HG03354 (cell line): ENCODE results near the gene PRRC2B.

ENCODE experiments used
- ATAC-seq: cut with Tn5 transposase; IDR thresholded peaks from one replicate; pipeline ENCODE4 v1.9.1; 2021; ENCODE audit warnings: mild to moderate bottlenecking; ENCODE audit not compliant: unreplicated experiment, poor library complexity, severe bottlenecking

Gene PRRC2B

DNA sequence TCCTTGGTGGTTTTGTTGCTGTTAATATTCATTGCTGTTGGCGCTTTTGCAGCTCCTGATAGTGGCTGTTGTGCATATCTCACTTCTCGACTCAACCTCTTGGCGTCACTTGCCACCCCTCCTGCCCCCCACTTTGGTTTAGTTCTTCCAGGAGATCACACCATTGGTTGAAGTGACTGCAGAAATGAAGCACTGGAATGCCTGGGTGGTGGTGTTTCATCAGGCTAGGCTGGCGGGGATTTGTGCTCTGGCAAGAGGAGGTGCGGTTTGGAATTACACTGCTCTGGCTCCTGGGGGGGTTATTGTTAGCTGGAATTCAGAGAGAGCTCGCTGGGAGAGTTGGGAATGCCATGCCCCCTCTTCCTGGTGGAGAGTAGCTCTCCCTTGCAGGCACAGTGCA lies 11.5 kb downstream of the PRRC2B start:
- ATAC-seq: no peak

DNA sequence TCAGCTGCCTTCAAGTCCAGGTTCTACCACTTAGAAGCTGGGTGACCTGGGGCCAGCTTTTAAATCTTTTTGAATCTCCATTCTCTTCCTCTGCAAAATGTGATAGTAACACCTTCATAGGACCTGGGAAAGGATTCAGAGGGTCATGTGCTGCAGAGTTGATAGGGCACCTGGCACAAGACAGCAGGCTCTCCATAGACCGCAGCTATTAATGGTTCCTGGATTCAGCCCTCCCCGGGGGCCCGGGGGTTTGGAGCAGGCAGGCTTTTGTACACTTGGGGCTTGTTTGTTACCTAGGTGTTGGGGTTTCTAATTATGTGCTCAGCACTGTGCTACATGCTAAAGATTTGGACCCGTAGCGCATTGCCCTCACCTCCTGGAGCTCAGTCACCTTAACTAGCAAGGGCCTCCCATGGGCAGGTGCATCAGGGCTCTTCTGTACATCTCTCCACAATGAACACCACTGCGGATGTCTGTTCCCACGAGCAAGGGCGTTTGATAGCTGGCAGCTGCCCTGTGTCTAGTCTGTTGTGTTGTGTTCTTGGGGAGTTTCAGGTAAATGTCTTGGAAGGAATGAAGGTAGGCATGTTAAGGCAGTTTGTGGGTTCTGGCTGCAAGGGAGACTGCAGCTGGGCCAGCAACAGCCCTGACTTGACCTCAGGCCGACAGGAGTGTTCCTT lies 12.1 kb downstream of the PRRC2B start:
- ATAC-seq: no peak

DNA sequence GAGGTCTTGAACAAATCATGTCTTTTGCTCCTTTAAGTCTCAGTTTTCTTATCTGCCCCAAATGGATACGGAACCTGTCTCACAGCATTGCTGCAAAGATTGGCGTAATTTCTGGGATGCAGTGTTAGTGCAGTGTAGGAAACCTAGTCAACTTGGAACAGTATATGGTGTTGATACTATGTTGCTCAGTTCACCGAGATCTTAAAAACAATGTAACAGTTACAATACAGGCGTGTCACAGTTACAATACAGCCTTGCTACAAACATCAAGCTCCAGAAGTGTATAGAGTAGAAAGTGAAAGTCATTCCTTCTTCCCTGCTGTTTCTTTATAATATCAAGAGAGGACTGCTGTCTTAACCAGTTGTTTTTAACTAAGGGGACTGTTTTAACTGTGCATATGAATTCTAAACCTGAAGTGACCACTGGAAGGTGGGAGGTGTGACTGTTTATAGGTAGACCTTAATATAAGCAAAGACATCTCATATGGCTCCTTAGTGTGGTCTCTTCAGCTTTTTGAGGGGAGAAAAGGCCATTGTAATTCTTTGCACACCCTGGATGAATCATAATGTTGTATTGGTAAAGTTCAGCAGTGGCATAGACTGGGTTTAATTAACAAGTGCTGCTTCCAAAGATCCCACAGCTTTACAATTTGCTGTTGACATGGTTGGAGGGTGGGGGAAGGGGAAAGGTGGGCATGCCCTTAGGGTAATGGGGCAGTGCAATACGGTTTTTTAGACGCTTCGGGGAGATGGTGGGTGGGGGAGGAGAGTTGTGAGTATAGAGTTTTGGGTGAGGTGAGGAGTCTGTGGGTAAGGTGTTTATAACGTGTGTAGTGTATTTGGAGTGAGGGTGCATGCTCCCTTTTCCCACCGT lies 12.9 kb downstream of the PRRC2B start:
- no peak for ATAC-seq

DNA sequence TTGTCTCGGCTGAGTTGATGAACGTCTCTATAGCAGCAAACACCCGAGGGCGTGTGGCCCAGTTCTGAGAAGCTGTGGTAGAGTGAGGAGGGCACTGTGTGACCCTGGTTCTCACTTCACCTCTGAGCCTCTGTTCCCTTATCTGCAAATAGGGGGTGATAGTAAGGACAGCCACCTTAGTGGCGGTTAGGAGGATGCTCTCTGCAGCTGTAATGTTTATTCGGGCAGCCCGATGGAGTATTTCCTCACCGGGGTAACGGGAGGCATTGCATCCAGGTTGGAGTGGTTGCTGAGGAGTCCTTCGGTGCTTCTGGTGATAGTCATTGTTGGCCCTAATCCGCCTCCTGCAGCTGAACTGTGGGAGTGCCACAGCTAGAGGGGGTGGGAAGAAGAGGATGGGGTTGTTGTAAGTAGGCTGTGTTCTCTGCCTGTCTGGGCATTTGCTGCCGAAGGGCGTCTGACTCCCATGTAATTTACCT lies 13.9 kb downstream of the PRRC2B start:
- no peak for ATAC-seq

DNA sequence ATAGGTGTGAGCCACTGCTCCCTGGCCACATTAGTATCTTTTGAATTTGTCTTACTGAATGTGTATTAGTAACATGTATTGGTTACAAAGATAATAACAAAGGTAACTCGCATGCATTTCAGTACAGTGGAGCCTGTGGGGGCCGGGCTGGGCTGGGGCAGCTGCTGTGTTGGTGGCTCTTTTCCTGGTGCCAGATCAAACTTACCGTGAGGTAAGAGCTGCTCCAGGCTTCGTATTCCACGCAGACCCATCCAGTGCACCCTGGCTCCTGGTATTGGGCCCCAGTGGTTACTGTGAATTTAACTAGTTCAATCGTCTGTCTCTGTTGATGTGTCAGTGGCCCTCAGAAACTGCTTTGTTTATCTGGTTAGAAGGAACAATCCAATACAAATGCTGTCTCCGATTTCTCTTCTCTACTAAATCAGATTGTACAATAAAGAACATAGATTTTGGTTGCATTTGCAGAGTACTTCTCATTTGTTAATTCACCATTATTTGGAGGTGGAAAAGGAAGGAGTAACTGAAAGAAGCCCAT lies 15.6 kb downstream of the PRRC2B start:
- ATAC-seq: no peak

DNA sequence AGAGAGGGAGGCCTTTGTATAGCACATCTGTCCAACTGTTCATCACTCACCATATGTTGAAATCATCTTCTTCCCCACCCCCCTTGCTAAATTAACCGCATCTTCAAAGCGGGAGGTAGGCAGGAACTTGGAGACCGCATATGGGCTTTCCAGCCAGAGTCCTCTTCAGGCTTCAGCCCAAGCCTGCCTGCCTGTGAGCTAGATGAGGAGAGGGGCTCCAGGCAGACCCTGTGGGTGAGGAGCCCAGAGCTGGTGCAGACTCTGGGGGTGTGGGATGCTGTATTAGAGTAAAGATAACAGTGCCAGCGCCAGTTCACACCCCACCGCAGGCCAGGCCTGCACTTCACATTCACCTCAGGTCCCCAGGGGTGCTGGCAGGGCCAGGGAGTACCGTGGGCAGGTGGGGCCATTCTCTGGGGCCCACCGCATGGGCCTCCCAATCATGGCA lies 16.2 kb downstream of the PRRC2B start:
- no peak for ATAC-seq

DNA sequence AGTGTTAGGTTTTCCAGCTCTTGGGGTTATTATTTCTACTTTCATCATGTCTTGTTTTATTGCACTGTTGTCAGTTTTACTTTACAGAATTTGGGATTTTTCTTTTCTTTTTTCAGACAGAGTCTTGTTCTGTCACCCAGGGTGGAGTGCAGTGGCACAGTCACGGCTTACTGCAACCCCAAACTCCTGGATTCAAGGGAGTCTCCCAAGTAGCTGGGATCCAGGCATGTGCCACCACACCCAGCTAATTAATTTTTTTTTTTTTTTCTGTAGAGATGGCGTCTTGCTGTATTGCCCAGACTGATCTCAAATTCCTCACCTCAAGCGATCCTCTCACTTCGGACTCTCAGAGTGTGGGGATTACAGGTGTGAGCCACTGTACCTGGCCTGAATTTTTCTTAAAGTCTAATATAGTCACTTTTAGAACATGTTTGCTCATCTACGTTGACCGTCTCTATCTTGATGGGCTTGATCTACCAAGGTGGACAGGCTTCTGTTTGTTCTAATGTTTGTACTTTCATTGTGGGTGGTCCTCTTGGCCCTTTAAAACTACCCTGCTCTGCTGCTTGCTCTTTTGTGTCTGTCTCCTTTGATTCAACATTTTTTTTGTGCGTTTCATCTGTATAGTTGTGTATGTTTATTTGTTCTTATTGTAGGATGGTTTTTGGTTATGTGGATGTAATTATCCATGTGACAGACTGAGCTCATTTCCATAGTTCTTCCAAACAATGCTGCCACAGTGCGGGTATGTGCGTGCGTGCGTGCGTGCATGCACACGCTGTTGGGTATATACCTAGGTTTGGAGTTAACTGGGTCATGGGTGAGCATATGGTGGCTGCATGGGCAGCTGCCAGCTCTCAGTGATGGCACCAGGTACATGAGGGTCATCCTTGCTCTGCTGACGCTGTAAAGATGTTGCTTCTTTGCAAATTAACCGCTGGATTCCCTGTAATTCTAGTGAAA lies 18.1 kb downstream of the PRRC2B start:
- no peak for ATAC-seq

DNA sequence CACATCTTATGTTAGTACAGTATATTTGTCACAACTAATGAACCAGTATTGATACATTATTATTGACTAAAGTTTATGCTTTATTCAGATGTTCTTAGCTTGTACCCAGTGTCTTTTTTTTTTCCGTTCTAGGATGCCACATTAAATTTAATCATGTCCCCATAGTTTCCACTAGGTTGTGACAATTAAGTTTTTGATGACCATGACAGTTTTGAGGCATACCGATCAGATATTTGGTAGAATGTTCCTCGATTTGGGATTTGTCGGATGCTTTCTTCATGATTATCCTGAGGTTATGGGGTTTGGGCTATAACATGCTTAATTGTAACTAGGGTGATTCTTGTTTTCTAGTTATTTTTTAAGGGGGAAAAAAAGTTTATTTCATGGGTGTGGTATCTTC lies 22.6 kb downstream of the PRRC2B start:
- no peak for ATAC-seq

DNA sequence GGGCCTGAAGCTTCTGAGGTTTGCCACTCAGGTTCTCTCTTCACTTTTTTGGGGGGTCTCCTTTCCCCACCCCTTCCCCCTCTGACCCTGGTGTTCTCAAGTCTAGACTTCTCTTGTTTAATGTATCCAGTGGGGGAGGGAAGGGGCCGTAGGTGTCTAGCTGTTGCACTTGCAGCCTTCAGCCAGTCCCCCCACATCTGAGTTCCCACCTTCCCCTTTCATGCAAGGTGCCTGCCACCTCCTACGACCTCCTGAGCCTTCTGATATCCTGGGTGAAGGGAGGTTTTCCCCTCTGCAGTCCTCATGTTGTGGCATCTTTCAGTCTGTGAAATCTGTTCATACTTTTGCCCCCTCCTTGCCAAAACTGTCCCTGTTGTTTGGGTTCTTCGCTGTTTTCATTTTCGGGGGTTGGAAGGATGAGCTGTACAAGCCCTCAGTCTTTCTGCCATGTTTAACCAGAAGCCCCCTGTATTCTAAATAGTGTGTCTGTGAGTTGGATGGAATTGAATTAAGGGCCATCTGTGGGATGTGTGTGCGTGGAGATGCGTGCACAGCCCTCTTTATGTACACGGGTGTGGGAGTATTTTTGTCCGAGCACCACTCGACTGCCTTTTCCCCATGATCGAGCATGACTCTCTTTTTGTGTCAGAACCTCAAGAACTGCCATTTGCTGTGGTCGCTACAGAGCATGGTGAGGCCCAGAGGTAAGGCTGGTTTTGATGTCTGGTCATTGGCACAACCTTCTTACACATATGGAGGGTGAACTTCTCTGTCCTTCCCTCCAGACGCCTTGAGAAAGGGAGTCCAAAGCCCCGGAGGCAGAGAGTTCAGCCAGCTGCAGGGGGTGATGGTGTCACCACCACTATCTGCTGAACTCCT lies 23.6 kb downstream of the PRRC2B start:
- no peak for ATAC-seq

DNA sequence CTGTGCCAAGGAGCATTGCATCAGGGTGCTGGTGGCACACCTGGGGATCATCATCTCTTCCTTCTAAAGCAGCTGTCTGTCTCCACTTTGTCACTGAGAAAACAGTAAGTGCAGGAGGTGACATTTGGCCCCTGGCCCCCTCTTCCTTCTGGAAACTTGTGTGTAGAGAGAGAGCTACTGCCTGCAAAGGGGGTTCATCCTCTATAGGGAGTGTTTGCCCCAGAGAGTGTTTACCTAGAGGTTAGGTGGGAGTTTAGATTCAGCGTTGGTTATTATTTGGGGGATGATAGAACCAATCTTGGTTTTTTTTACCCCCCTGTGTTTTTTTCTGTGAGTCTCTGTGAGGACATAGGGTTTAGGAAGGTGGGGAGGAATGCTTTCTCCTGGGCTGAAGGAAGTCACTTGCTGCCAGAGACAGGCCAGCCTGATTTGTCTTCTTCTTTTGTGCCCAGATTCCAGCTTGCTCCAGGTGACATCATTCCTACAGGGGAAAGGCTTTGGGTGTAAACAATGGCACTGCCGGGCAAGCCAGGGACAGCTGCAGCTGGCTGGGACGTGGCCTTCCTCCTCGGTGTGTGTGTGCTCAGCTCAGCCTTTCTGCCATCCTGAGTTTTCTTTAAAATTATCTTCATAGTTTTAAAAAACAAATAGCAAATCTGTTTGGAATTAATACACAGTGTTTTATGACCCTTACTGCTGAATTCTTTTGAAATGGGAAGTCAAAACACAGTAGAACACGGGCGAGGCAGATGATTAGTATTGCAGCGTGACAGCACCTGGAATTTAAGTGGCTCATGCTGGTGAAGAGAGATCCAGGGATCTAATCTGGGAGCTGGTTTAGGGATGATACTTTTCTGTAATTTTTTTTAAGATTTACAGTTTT lies 24.5 kb downstream of the PRRC2B start:
- no peak for ATAC-seq

DNA sequence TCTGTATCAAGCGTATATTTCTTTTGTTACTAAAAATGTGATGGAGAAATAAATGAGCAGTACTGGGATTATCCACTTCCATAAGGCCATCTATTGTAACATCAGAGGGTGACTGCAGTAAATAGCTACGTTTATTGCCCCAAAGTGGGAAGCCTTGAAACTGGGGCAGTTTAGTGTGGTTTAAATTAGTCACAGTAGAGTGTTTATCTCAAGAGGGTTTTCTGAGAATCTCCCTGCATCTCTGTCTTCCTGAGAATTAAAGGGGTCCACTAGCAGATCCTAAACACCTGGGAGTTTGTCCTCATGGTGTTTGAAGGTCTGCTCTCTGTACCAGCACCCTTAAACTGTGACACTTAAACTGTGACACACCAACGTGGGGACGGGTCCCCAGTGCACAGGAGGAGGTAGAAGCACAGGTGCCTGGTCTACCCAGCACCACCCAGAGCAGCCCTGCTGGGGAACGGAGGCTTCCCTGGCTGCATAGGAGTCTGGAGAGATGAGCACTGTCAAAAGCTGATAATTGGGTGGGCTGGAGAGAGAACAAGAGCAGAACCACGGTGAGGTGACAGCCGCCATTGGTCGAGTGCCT lies 25.2 kb downstream of the PRRC2B start:
- no peak for ATAC-seq

DNA sequence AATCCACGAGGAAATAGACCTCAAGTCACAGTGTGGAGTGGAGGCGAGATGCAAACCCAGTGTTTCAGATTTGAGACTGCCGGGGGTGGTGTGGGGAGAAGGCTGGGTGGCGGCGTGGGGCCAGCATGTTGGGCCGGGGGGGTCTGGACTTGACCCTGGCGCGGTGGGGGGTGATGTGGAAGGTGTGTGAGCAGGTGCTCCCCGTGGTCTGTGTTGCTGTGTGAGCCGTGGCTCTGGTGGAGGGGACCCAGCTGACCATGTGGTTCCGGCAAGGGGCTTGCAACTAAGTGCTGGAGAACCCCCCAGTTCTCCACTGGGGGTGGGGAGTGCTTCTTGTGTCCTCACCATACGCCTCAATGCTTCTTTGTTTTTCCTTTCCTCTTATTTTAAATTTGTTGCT lies 25.8 kb downstream of the PRRC2B start:
- no peak for ATAC-seq

DNA sequence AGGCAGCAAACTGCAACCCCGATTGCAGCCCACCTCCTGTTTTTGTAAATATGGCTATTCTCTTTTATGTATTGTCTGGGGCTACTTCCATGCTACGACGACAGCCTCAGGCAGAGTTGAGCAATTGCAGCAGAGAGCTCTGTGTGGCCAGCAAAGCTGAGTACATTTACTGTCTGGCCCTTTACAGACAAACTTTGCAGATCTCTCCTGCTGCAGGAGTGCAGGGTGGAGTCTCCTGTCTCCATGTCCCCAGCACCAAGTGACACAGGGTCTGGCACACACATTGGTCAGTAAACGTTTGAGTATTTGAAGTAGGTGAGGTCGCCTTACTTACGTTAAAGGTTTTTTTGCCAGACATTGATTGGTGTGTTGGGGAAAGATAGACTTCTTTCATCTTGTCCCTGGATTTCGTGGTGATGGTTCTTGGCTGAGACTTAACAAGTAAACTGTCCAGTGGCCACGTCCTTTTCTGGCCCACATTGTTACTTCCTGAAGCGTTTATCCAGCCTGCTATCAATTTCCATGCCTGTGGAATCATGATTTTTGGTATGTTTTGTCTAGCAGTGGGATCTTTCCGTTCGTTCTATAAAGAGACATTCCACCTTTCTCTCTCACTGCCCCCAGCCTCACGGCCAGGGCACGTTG lies 27.2 kb downstream of the PRRC2B start:
- no peak for ATAC-seq

DNA sequence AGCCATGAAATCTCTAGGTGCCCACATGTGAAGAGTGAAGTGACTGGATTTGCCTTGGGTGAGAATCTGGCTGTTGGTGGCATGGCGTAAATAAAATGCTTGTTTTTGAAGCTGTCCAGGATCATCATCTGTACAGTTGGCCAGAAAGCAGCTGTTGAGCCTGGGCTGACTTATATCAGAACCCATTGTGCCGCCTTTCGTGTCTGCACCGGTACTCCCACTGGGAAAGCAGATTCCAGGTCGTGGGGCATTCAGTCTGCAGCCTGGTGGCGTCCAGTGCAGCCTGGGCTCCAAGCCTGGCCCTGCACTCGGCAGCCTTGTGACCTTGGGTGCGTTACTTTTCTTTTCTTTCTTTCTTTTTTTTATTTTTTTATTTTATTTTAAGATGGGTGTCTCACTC lies 27.8 kb downstream of the PRRC2B start:
- ATAC-seq: no peak

DNA sequence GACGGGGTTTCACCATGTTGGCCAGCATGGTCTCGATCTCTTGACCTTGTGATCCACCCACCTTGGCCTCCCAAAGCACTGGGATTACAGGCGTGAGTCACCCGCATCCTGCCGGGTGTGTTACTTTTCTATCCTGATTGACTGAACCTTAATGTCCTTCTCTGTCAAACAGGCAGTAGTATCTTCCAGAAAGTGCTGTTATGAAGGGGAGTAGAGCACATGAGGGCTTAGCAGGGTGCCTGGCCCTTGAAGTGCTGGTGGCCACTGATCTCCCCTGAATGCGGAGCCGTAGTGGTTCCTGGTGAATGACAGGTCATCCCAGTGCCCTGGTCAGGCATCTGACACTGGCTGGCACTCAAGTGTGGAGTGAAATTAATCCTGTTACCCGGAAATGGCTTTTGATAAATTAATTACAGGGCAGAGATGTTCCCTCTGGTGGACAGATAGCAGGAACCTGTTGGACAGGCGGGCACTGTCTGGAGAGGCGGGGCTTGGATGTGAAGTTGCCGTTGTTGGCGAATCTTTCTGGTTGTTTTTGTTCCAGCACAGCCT lies 28.4 kb downstream of the PRRC2B start:
- no peak for ATAC-seq

DNA sequence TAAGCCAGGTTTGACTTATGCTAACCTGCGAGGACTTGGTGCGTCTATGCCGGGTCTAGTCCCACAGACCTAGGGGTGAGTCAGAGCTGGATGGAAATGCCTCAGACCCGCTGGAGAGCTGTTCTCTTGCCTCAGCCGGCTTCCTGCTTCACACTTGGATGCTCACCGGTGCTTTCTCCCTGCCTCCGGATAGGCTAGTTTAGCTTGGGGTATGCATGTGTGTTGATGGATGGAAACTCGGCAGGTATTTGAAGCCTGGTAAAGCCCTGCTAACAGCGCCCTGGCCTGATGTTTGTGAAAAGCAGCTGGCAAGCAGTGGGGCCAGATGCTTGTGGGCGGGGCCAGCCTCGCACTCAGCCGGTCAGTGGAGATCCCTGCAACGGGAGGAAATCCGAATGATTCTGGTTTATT lies 29.3 kb downstream of the PRRC2B start:
- no peak for ATAC-seq

DNA sequence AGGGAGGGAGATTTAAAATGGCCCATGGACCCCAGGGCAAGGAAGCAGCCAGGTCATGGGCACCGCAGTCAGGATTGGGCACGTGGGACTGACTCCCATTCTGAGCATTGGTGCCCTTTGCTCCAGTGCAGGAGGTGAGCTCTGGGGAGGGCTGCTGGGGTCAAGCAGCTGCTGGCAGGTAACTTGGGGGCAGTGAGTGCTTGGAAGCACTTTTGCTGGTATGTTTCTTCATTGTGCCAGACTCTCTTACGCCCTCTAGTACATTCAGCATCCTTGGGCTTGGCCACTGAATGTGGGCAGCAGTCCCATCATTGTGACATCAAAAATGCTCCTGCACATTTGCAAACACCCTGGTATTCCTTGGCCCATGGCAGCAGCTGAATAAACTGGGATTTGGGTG lies 32.7 kb downstream of the PRRC2B start:
- no peak for ATAC-seq
